B cell (primary cell): ENCODE results near the gene DDX54. TPM values are rescaled to one million over a fixed set of nuclear protein-coding genes. Genes with fewer than 3 reads are reported as not detected.

Experiments used
- ATAC-seq: fragments of 200-7000 bp; cut with Tn5 transposase; one replicate; pipeline ENCODE4 v1.10.0; 2021; ENCODE audit warnings: low read depth, mild to moderate bottlenecking, moderate number of reproducible peaks, moderate library complexity
- CTCF ChIA-PET: fragments of 350-600 bp; sonication (Branson Sonifier 250); formaldehyde crosslinking; loops from one replicate; lab custom pipeline; 2021; ENCODE audit warnings: antibody characterized with exemption, inconsistent platforms; lab: Charles Lee
- POLR2A ChIA-PET: fragments of 350-600 bp; sonication (Branson Sonifier 250); formaldehyde crosslinking; loops from one replicate; lab custom pipeline; 2021; ENCODE audit warnings: antibody characterized with exemption; lab: Charles Lee
- DNase-seq: peaks from one replicate; pipeline ENCODE4 v3.0.0; 2013
- H2AFZ ChIP-seq: 2 replicates; pipeline ENCODE4 v1.6.1; 2012; ENCODE audit warnings: mild to moderate bottlenecking, low read depth, low read length; ENCODE audit not compliant: insufficient read depth, poor library complexity, severe bottlenecking
- H3K27ac ChIP-seq, 2 donors: 1 replicate in 1 of 2; 2 replicates in 1 of 2; pipeline ENCODE4 v1.5.1; 2012 to 2013; ENCODE audit warnings: low read length in 2 of 2, mild to moderate bottlenecking in 2 of 2, moderate library complexity in 1 of 2
- H3K27me3 ChIP-seq, 4 experiments: fragments of 200-600 bp in 1 of 4; sonication (generic) in 1 of 4; replicated peaks in 1 of 4; 1 replicate in 2 of 4; 2 replicates in 2 of 4; pipeline versions ENCODE4 v1.6.1 to v1.7.0; 2013 to 2016; ENCODE audit warnings: low read length in 3 of 4, mild to moderate bottlenecking in 2 of 4, mixed read lengths in 1 of 4, moderate library complexity in 1 of 4; ENCODE audit not compliant: insufficient read depth in 4 of 4, control insufficient read depth in 3 of 4; ENCODE audit errors: control extremely low read depth in 1 of 4
- H3K36me3 ChIP-seq, 2 experiments: replicated peaks in 1 of 2; 1 replicate in 1 of 2; 2 replicates in 1 of 2; pipeline versions ENCODE4 v1.6.1 to v1.7.1; 2013; ENCODE audit warnings: low read length in 1 of 2; ENCODE audit not compliant: insufficient read depth in 2 of 2, control insufficient read depth in 1 of 2; ENCODE audit errors: control extremely low read depth in 1 of 2, extremely low read depth in 1 of 2
- H3K4me1 ChIP-seq, 2 donors: fragments of 200-600 bp in 1 of 2; sonication (generic) in 1 of 2; 1 replicate in 1 of 2; 2 replicates in 1 of 2; pipeline versions ENCODE4 v1.5.1 to v1.6.1; 2013 to 2017; ENCODE audit warnings: low read length in 2 of 2; ENCODE audit not compliant: control insufficient read depth in 2 of 2, insufficient read depth in 2 of 2
- H3K4me2 ChIP-seq: replicated peaks from 2 replicates; pipeline ENCODE3; 2012; ENCODE audit warnings: mild to moderate bottlenecking, low read depth, low read length; ENCODE audit not compliant: poor library complexity, severe bottlenecking
- H3K4me3 ChIP-seq, 5 experiments: fragments of 200-600 bp in 1 of 5; sonication (generic) in 1 of 5; 1 replicate in 3 of 5; 2 replicates in 2 of 5; pipeline versions ENCODE4 v1.5.1 to v1.7.0; 2011 to 2016; ENCODE audit warnings: low read length in 4 of 5, mild to moderate bottlenecking in 4 of 5, low read depth in 2 of 5, control low read depth in 1 of 5, moderate library complexity in 1 of 5; ENCODE audit not compliant: insufficient read depth in 1 of 5; ENCODE audit errors: control extremely low read depth in 1 of 5, extremely low read depth in 1 of 5
- H3K79me2 ChIP-seq: fragments of 200-600 bp; sonication (generic); one replicate; pipeline ENCODE4 v1.6.0; 2016; ENCODE audit warnings: low read length; ENCODE audit not compliant: control insufficient read depth, insufficient read depth
- H3K9ac ChIP-seq: fragments of 200-600 bp; sonication (generic); 2 replicates; pipeline ENCODE4 v1.6.1; 2017; ENCODE audit warnings: mild to moderate bottlenecking, low read length, moderate library complexity
- H3K9me3 ChIP-seq, 3 donors: one replicate each; pipeline versions ENCODE4 v1.6.1 to v1.7.1; 2013; ENCODE audit warnings: low read length in 2 of 3; ENCODE audit not compliant: control insufficient read depth in 2 of 3, insufficient read depth in 1 of 3; ENCODE audit errors: control extremely low read depth in 1 of 3
- H4K20me1 ChIP-seq: 2 replicates; pipeline ENCODE4 v1.6.0; 2012; ENCODE audit warnings: mild to moderate bottlenecking, low read length; ENCODE audit not compliant: insufficient read depth, control insufficient read depth, poor library complexity, severe bottlenecking
- H3K27ac Mint-ChIP-seq: one replicate; pipeline ENCODE4 v1.8.0; 2021; ENCODE audit warnings: mixed read lengths
- H3K27me3 Mint-ChIP-seq: one replicate; pipeline ENCODE4 v1.8.0; 2021; ENCODE audit warnings: mixed read lengths
- H3K4me1 Mint-ChIP-seq: one replicate; pipeline ENCODE4 v1.8.0; 2021; ENCODE audit warnings: mixed read lengths
- H3K4me3 Mint-ChIP-seq: one replicate; pipeline ENCODE4 v1.8.0; 2021; ENCODE audit warnings: mixed read lengths
- H3K9me3 Mint-ChIP-seq: one replicate; pipeline ENCODE4 v1.8.0; 2022; ENCODE audit warnings: mixed read lengths; ENCODE audit not compliant: insufficient read depth
- CTCF ChIP-seq: fragments of 200-600 bp; IDR thresholded peaks from one replicate; pipeline ENCODE4 v1.8.0; 2022; ENCODE audit warnings: antibody characterized with exemption, mild to moderate bottlenecking
- EZH2 ChIP-seq: IDR thresholded peaks from 2 replicates; pipeline ENCODE4 v1.6.1; 2012; ENCODE audit warnings: borderline replicate concordance, low read depth, mild to moderate bottlenecking, moderate library complexity, low read length; ENCODE audit not compliant: insufficient read depth, poor library complexity, severe bottlenecking
- WGBS: methylation state at CpG from one replicate; pipeline ENCODE4 v1.1.5; 2013; ENCODE audit warnings: missing lambda C conversion rate; ENCODE audit not compliant: insufficient coverage; 5-methylcytosine and 5-hydroxymethylcytosine counted together
- intact Hi-C: fragments of 100-400 bp; cut with micrococcal nuclease; formaldehyde crosslinking; loops from one replicate; pipeline ENCODE4 v1.10.0; 2022
- polyA plus RNA-seq: library from polyadenylated mRNA; depleted of rRNA; stranded (reverse); fragments of >200 nt; gene quantifications from 2 replicates; pipeline ENCODE4 v1.2.3, GENCODE V29; 2012
- total RNA-seq, 2 donors: library from RNA; stranded (reverse); fragments of 120-200 nt in 1 of 2; gene quantifications; 1 replicate in 1 of 2; 2 replicates in 1 of 2; pipeline versions ENCODE4 v1.2.3 to v1.2.4, GENCODE V29; 2013 to 2022

Gene DDX54
- total and polyA plus RNA-seq, 2 donors (not counting 1 experiment from before 2014, with no cell fraction given), result 55.4 to 101 TPM

- DNase-seq (no peak), ATAC-seq (no peak)
- H3K9ac ChIP-seq, result no peak overlapping the region
- Mint-ChIP-seq H3K27ac (no peak overlapping the region), H3K9me3 (peaks cover 3% of the 10 kb centered on the region), H3K4me3 (no peak overlapping the region), H3K27me3 (peaks cover 7% of the 10 kb centered on the region), H3K4me1 (no peaks in the 10 kb centered on the region)
- H3K9me3 ChIP-seq, result peaks cover 0 to 3% (median 0%) of the 10 kb centered on the region in 3 donors
- no peaks in the 10 kb centered on the region for H3K79me2 ChIP-seq
- no peaks in the 10 kb centered on the region for H3K36me3 ChIP-seq
- H3K4me3 ChIP-seq, result no peak overlapping the region
- H4K20me1 ChIP-seq, result no peaks in the 10 kb centered on the region
- WGBS, result 75% methylated on average over 2 of the region's 3 CpGs
- TF ChIP-seq EZH2 (no peak), CTCF (no peak)
- H3K27ac ChIP-seq, result no peak overlapping the region
- ChIA-PET POLR2A (interaction anchor here (0.5 kb wide), 1 partner anchor 707 kb away, joined by 5 read pairs; no protein-coding TSS in a partner anchor), CTCF (interaction anchor here (0.6 to 1.7 kb wide), 3 partner anchors 33 to 63 kb away, joined by 3 to 6 read pairs (median 5); no protein-coding TSS in a partner anchor)
- no peak overlapping the region for H3K4me2 ChIP-seq
- no peak overlapping the region for H2AFZ ChIP-seq
- no peaks in the 10 kb centered on the region for H3K27me3 ChIP-seq
- intact Hi-C loops, result no loop called here
- no peaks in the 10 kb centered on the region for H3K4me1 ChIP-seq
These were observed 64.5 kb downstream of the DDX54 start for GRCh38 chr12:113120670-113121370.
